Neural cell (in vitro differentiated cells): ENCODE data around the gene CYP4B1.

Source experiments
- EP300 ChIP-seq: fragments of 450-650 bp; conservative IDR thresholded peaks from 2 replicates; pipeline ENCODE4 v1.6.1; 2014; ENCODE audit warnings: antibody characterized with exemption, mild to moderate bottlenecking, moderate library complexity; ENCODE audit not compliant: poor library complexity, severe bottlenecking
- EZH2 ChIP-seq: fragments of 200-600, 300-800 bp; shearing (Covaris generic), sonication (generic); IDR thresholded peaks from 2 replicates; pipeline ENCODE4 v1.6.1; 2014; ENCODE audit warnings: antibody characterized with exemption, low read length, borderline replicate concordance, mild to moderate bottlenecking; ENCODE audit not compliant: insufficient read depth, poor library complexity, severe bottlenecking
- POLR2AphosphoS5 ChIP-seq: IDR thresholded peaks from 2 replicates; pipeline ENCODE4 v1.6.1; 2012
- RAD21 ChIP-seq: fragments of 450-650 bp; conservative IDR thresholded peaks from 2 replicates; pipeline ENCODE4 v1.6.1; 2014; ENCODE audit warnings: antibody characterized with exemption, mild to moderate bottlenecking, moderate library complexity
- SMC3 ChIP-seq: fragments of 450-650 bp; conservative IDR thresholded peaks from 2 replicates; pipeline ENCODE4 v1.6.1; 2014; ENCODE audit warnings: antibody characterized with exemption, mild to moderate bottlenecking, moderate library complexity; ENCODE audit not compliant: poor library complexity
- TF ChIP-seq, protein P1 (sequence below): fragments of 450-650 bp; IDR thresholded peaks from 2 replicates; pipeline ENCODE4 v1.5.1; 2014; ENCODE audit warnings: antibody characterized with exemption, mild to moderate bottlenecking, moderate library complexity; ENCODE audit not compliant: poor library complexity, severe bottlenecking
- TF ChIP-seq, protein P2 (sequence below): IDR thresholded peaks from 2 replicates; pipeline ENCODE4 v1.6.1; 2012; ENCODE audit warnings: borderline replicate concordance

DNA sequence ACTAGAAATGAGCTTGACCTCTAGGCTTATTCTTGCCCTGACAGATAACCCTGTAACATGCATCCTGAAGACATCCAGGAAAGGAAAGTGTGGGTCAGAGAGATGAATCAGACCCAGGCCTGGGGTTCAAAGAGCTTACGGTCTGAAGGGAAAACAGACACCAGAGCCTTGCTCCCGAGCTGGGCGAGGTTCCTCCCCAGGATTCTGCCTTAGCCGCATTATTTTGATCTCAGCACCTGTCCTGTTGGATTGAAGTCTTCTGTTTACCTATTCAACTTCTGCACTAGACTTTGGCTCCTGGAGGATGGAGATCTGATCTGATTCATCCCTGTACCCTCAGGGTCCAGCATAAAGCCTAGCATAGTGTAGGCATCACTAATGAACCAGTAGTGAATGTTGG lies 1.9 kb downstream of the CYP4B1 start:
- TF ChIP-seq, protein P1, sequence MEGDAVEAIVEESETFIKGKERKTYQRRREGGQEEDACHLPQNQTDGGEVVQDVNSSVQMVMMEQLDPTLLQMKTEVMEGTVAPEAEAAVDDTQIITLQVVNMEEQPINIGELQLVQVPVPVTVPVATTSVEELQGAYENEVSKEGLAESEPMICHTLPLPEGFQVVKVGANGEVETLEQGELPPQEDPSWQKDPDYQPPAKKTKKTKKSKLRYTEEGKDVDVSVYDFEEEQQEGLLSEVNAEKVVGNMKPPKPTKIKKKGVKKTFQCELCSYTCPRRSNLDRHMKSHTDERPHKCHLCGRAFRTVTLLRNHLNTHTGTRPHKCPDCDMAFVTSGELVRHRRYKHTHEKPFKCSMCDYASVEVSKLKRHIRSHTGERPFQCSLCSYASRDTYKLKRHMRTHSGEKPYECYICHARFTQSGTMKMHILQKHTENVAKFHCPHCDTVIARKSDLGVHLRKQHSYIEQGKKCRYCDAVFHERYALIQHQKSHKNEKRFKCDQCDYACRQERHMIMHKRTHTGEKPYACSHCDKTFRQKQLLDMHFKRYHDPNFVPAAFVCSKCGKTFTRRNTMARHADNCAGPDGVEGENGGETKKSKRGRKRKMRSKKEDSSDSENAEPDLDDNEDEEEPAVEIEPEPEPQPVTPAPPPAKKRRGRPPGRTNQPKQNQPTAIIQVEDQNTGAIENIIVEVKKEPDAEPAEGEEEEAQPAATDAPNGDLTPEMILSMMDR = no peak
- TF ChIP-seq SMC3 (no peak), EP300 (no peak), EZH2 (no peak), RAD21 (no peak), POLR2AphosphoS5 (no peak)
- TF ChIP-seq, protein P2, sequence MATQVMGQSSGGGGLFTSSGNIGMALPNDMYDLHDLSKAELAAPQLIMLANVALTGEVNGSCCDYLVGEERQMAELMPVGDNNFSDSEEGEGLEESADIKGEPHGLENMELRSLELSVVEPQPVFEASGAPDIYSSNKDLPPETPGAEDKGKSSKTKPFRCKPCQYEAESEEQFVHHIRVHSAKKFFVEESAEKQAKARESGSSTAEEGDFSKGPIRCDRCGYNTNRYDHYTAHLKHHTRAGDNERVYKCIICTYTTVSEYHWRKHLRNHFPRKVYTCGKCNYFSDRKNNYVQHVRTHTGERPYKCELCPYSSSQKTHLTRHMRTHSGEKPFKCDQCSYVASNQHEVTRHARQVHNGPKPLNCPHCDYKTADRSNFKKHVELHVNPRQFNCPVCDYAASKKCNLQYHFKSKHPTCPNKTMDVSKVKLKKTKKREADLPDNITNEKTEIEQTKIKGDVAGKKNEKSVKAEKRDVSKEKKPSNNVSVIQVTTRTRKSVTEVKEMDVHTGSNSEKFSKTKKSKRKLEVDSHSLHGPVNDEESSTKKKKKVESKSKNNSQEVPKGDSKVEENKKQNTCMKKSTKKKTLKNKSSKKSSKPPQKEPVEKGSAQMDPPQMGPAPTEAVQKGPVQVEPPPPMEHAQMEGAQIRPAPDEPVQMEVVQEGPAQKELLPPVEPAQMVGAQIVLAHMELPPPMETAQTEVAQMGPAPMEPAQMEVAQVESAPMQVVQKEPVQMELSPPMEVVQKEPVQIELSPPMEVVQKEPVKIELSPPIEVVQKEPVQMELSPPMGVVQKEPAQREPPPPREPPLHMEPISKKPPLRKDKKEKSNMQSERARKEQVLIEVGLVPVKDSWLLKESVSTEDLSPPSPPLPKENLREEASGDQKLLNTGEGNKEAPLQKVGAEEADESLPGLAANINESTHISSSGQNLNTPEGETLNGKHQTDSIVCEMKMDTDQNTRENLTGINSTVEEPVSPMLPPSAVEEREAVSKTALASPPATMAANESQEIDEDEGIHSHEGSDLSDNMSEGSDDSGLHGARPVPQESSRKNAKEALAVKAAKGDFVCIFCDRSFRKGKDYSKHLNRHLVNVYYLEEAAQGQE = no peak
